HG02943 (cell line): ENCODE measurements around the gene RHEBL1.
"Not testable (repeated sequence)": the region's sequence is repeated elsewhere in the genome, so short reads cannot be mapped to it uniquely, and the experiment has no call there.

Source experiments
- ATAC-seq: cut with Tn5 transposase; IDR thresholded peaks from one replicate; pipeline ENCODE4 v1.9.1; 2021; ENCODE audit warnings: mild to moderate bottlenecking, low read depth, moderate library complexity; ENCODE audit not compliant: unreplicated experiment

Gene RHEBL1

DNA sequence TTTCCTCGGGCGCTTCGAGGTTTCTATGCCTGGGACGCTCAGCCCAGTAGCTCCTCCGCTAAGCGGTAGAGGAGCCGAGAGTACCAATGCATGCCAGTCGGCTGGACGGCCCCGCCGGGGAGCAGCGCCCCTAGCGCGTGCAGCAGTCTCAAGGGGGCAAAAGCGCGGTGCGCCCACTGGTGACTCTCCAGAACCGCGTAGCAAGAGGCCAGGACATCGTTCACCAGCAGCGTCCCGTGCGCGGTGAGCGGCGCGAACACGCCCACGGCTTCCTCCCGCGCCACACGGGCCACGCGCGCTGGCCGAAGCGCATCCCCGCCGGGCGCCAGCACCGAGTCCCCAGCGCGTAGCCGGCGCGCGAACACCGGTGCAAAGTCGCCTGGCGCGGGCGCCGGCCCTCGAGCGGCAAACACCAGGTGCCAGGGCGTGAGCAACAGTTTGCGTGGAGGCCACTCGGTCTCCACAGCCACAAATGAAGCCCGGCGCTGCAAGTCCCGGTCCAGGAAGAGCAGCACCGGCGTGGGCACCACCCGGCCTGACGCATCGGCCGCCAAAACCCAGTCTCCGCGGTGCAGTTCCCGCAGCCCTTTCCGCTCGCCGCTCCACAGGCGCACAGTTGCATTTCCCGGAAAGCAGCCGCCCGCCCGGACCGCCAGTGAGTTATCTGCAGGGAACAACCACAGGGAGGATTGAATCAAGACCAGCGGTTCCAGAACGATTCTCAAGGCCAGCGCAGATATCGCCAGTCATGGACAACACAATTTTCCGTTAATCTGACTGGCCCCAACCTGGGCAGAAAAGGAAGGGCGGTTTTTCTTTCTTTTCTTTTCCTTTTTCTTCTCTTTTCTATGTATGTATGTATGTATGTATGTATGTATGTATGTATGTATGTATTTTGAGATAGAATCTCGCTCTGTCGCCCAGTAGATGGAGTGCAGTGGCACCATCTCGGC, 20.3 kb upstream of the RHEBL1 start:
- ATAC-seq: no peak

DNA sequence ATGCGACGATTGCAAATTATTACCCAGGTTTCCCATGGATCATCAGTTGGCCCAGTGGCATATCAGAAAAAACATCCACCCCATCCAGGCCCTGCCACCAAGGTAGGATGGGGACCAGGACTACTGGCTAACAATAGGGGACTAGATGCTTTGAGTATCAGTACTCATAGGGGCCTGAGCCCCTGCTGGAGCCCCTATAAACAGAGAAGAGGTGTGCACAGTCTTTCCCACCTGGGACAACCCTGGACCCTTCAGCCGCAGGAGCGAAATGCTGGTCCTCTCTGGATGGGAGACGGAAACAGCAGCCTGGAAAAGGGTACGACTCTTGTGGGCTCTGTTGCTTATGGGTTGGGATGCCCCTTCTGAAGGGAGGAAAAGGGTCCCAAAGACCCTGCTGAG, 19.2 kb upstream of the RHEBL1 start:
- no peak for ATAC-seq

DNA sequence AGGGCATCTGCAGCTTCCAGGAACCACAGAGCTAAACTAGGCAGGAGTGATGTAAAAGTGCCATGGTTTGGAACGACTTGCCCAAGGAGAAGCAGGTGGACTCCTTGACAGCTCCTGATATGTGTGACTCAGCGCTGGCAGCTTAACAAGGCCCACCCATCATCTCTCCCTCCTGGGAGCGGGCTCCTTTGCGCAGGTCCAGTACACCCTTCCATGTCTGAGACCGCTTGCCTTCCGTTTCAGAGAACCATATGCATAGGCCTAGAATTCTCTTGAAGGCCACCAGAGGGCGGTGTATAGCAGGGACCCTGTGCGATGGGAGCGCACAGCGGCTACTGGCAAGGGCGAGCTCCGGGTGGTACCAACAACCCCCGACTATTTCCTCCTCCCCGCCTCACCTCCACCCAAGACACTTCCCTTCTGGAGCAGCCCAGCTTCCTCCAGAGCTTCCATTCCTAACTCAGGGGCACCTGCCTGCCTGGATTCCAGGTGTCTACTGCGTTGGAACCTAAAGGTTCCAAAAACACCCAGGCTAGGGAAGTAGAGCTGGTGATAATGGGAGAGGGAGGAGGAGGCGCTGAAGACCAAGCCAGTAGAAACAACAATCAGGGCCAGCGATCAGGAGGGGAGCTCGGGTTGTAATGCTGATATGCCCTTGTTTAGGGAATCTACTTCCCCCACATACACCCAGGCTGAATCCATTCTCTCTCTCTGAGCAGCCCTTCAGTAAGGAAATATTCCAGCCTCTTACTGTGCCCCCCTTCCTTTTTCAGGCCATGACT, 18.6 kb upstream of the RHEBL1 start:
- no peak for ATAC-seq

DNA sequence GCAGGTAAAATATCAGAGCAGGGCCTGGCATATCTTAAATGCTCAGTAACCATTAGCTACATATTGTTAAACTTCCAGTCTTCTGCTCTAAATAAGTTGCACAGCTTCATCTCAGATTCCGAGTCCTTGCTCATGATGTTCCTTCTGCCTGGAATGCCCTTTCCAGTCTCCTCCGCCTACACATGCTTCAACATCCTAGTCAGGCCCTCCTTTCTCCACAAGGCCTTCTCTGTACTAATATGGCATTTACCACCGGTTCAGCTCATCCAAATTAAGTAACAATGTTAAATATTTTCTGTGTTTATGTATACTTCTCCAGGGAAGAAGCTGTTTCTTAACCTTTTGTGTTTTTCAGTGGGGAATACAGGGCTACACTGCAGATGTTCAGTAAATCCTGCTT, 16.3 kb upstream of the RHEBL1 start:
- ATAC-seq: no peak

DNA sequence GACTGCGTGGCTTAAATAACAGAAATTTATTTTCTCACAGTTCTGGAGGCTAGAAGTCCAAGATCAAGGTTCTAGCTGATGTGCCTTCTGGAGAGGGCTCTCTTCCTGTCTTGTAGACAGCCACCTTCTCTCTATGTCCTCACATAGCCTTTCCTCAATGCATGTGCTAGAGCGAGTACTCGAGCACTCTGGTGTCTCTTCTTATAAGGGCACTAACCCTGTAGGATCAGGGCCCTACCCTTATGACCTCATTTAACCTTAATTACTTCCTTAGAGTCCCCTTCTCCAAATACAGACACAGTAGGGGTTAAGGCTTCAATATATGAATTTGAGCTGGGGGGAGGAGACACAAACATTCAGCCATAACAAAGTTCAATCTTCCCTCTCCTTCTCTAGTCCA, 14.7 kb upstream of the RHEBL1 start:
- ATAC-seq: no peak

DNA sequence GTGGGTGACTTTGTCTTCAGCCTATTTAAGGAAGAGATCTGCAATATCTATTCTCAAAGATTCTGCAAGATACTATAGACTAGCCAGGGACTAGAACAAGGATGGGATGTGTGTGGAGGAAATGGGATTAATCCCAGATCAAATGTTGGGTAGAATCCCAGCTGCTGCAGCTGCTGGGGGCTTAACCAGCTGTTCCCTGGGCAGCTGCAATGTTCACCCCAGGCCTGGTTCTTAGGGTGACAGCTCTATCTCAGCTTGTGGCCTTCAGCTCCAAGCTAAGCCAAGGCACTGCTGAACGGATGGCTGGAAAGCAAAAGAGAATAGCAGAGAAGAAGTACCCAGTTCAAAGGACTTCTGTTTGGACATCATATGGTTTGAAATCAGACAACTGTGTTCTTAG, 10.0 kb upstream of the RHEBL1 start:
- ATAC-seq: no peak

DNA sequence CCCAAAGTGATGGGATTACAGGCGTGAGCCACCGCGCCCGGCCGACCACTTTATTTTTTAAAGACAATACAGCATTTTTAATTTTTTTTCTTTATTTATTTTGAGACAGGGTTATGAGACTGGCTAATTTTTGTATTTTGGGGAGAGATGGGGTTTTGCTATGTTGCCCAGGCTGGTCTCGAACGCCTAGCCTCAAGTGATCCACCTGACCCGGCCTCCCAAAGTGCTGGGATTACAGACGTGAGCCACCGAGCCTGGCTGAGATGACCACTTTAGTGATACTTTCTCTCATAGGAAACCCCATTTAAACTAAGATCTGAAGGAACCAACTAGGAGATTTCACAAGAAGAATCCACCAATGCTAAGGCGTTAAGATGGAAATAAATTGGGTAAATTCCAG, 1.2 kb upstream of the RHEBL1 start:
- no peak for ATAC-seq

DNA sequence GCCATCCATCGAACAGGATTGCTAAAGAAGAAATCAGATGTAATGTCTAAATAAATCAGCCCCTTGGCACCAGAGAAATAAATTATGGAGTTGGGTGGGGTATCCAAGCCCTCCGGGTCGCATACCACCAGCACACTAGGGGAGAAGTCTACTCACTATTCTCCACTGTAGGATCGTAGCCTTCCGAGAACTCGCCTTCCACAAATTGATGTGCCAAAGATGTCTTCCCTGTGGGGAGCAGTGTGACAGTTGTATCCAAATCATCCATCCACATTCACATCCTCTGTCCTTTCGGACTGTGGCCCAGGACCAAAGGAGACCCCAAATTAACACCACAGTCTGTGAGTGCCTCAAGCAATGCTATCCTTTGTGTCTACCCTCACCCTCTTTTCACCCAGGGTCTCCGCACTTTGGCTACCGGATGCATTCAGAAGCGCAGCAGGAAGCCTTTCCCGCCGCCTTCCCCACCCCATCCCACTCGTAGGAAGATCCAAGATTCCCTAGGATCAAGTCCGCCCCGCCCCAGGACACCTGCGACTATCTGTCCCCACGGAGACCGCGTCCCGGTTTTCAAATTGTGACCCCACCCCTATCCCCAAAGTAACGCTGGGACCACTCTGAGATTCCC, 786 bp downstream of the RHEBL1 start:
- no peak for ATAC-seq

DNA sequence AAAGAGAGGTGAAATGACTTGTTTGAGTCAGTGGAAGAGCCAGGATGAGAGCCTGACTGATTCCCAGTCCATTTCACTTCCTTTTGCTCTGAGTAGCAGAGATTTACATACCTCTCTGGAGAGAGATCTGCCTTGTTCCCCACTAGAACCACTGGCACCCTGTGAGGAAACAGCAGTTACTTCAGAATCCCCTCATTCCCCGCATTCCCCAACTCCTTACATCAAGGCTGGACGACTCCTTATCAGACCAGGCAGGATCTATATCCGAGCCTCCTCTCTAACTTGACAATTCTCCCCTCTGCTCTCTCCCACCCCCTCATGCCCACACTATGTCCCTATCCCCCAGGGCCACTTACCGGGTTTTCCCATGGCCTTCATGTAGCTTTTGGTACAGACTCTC, 3.7 kb downstream of the RHEBL1 start:
- no peak for ATAC-seq

DNA sequence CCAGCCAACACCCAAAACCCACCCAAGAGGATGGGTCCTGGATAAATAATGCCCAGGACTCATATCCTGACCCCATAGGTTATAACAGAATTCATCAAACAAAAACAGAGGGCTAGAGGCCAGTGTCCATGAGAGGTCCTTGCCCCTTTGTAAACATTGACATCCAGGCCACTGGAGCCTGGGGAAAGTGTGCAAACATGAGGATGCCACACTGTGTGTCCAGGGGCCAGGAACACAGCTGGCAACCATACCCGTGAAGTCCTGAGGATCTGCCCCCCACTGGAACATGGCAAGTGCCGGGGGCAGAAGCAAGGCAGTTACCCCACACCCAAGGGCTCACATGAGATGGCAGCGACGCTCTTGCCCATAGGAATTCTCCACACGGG, 5.0 kb downstream of the RHEBL1 start:
- no peak for ATAC-seq

DNA sequence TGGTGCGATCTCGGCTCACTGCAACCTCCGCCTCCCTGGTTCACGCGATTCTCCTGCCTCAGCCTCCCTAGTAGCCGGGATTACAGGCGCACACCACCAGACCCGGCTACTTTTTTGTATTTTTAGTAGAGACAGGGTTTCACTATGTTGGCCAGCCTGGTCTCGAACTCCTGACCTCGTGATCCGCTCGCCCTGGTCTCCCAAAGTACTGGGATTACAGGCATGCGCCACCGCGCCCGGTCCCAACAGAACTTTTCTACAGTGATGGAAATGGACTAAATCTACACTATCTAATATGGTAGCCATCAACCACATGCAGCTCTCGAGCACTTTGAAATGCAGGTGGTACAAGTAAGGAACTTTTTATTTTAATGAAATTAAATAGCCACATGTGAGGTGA, 7.9 kb downstream of the RHEBL1 start:
- not testable (repeated sequence) for ATAC-seq

DNA sequence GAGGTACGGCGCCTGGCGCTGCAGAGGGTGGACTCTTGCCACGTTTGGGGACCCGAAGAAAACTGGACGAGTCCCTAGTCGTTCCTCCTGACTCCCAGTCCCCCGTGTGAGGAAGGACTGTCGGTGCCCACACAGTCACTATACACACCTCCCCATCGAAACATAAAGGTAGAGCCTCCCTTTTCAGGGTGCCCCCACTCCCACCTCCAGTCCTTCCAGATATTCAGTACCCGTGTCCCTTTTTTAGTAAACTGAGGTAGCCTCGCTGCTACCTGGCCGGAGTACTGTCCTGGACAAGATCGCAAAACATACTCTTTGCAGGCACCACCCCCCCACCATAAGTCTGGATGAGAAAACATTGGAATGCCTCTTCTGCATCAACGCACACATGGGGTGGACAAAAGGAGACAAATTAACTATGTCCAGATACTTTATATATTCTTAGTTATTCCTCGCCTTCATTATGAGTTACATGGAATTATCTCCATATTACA, 8.6 kb downstream of the RHEBL1 start:
- no peak for ATAC-seq

DNA sequence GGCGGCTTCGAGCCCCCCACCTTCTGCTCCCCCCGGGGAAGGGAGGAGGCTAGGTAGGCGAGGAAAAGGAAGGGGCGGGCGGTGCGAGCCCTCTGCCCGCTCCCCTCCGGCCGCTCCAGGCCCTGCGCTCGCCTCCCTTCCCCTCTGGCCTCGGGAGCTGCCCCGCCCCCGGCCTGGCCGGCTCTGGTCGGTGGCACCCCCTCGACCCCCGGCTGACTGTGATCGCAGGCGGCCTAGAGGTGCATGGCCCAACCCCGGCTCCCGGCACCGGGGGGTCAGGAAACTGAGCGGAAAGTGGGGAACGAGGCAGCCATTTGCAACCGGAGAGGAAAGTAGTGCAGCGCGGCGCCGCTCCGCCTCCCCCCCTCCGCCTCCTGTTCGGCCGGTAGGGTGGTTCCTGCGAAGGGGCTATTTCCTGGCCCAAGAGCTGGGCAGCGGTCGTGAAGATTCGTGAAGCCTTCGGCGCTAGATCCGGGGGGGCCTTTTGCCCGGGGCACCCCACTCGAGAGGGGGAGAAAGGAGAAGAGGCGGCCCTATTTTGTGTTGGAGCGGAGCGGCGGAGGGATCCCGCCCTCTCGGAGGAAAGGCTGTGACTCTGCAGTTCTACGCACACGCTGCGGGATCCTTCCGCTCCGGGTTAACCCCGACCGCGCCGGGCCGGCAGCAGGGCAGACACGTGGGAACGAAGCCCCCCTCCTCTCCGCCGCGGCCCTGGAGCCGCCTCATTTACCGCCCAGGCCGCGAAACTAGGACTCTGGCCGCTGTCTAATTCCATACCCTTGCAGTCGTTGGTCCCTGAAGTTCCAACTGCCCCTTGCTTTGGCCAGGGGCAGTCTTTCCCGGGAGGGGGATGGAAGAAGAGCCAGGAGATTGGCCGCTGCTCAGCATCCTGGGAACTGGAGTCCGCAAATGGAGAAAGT, 9.3 kb downstream of the RHEBL1 start, which contains the start of gene KMT2D:
Gene KMT2D (minus strand): TSS at position 558 of the 920 bp plus-strand sequence. CDS start 5,470 bp downstream, outside the sequence.
- peak; percentile 50 for ATAC-seq

DNA sequence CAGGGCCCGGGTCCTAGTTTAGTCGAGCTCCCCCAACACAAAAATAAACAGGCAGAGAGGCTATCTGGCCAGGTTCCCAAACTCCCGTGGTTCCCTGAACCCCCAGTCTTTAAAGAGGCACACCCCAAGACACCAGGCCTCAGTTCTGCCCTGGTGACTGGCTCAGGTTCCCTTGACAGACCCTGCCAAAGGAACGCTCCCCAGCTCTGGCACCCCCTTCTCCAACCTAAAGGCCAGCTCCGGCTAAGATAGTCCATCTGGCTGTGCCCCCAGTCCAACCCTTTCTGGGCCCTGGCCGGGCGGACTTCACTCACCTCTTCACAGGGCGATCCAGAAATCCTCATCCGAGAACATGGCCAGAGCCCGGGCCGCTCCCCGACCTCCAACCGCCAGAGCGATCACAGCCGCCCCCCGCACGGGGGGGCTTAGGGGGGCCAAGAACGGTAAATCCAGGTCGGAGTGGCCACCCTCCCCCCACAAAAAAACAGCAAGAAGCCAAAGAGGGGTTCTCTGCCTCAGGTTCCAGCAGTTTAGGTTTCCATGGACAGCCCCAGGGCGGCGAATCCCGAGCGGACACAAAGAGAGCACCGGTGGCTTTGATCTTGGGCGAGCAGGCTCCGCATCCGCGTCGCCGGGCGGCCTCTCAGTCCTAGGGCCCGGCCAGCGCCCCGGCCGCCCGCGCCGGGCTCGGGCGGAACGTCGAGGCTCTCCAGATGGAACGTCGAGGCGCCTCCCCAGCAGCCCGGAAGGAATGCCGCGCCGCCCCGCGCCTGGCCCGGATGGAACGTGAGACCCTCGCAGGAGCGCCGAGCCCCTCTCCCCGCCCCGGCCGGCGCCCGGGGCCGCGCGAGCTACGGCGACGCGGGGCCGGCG, 10.2 kb downstream of the RHEBL1 start:
- peak; percentile 15 for ATAC-seq

DNA sequence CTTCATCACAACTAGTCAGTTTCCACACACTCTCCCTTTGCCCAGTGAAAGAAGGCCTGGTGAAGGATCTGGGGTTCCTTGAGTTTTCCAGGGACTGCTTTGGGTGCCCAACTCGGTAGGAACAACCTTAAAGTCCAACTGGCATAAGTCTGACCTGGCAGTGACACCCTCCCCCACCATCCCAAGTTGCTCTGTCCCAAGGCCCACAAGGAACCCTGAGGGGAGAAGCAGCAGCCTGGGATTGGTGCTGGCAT, 10.8 kb downstream of the RHEBL1 start:
- ATAC-seq: no peak

DNA sequence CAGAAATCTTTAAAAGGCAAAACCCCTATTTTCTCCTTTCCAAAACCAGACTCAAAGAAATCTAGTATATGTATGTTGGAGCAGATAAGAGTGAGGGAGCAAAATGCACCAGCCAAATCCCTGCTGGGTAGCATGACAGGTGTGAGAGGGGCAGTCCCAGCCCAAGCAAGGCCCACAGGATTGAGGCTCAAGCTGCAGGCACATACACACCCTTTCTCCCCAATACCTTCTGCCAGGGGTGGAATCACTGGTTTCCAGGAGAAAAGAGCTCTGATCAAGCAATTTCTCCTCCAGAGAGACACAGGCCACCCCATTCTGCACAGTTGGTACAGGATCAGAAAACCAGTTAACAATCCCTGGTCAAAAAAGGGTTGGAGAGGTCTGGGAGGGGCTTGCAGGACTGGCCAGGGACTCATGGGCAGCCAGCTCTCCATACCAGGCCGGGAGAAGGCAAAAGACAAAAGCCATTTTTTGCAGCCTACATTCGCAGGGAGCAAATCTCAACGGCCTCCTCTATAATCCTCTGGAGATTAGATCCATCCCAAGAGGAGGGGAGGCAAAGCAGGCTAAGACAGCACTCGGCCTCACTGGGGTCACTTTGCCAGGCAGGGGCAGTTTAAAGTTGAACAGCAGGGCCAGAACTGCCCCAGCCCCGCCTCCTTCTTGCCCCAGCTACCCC, 11.3 kb downstream of the RHEBL1 start:
- ATAC-seq: no peak

DNA sequence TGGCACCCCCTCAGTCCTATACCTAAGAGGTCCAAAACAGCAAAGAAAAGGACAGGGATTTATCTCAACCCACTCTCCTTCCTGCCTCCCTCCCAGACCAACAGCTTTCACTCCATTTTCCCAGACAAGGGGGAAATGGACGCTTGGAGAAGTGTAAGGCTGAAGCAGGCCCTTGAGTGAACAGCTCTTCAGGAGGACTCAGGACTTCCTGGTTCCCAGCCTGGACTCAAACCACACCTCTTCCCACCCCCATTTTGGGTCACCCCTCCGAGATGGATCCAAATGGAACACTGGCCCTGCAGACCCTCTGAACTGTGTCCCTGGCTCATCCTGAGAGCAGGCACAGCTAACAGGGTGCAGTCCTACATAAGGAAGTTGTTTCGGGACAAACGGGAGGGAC, 11.9 kb downstream of the RHEBL1 start:
- ATAC-seq: no peak

DNA sequence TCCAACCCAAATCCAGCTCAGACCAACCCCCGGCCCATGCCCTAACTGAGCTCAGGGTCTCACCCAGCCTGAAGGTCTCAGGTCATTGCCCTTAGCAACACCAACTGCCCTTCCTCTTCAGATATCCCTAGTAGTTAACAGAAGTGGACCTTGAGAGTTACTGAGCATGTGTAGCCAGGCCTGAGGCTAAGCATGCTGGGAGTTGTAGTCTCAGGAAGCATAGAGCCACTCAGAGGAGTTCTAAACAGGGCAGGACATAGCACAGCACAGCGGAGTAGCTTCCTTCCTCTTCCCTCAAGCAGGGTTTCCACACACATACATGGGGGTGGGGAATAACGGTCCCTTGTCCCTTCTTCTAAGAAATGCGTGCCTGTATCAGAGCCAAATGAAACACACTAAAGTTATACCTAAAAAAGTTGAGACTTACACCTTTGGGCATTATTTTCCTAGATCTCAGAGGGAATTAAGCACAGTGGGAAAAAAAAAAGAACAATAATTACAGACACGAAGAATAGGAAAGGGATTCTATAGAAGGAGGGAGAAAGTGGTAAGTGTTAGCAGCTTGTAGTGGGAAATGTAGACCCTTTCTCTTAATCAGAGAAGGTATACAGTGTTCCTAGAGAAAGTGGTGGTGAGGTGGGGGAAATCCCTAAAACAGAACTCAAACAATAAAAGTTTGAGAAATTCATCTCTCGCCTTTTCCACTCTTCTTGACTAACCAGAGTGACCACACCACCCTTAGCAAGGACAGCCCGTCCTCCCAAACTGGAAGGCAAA, 13.6 kb downstream of the RHEBL1 start:
- ATAC-seq: peak; percentile 60
